HG03097 (cell line): Measurements from ENCODE around the gene DPY30.
A peak's percentile ranks its signal among the peaks of the same experiment; 100 is the strongest.
"Not testable (repeated sequence)": the region's sequence is repeated elsewhere in the genome, so short reads cannot be mapped to it uniquely, and the experiment has no call there.

ENCODE experiments used
- ATAC-seq: cut with Tn5 transposase; IDR thresholded peaks from one replicate; pipeline ENCODE4 v1.9.1; 2021; ENCODE audit not compliant: unreplicated experiment, low FRiP score

Gene DPY30

DNA sequence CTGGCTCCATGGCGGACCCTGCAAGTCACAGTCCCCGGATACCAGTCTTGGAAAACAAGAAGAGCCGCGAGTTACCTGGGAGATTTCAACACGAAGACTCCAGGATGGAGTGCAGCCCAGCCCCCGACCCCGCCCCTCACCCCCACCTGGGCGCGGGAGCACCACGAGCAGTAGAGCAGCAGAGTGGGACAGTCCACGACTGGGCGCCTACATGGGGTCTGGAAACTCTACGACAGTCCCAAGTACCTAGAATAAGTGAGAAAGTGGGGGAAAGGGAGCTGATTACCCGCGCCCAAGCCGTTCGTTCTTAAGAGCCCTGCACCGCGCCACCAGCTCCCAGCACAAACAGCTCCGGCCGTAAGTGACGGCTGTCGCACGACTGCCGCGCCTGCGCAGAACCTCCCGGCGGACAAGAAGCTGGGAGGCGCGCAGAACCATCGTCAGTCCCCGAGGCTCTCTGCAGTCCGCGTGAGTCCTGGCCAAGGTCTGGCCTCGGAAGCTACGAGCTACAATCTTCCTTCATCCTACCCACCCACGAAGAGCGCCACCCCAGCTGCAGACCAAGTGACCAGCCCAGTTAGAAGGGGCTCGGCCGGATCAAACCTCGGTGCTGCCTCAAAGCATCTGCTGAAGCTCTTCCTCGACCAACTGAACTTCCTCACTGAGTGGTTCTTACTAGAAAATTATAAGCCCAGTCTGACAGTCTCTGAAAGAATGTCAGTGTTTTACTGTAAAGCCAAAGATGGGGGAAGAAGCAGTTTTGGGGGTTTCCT, at the start of gene DPY30:
TSS of gene DPY30 (minus strand) at position 359 of the 773 bp plus-strand sequence. CDS start at position 10, 349 bp downstream.
- peak; percentile 88 for ATAC-seq

DNA sequence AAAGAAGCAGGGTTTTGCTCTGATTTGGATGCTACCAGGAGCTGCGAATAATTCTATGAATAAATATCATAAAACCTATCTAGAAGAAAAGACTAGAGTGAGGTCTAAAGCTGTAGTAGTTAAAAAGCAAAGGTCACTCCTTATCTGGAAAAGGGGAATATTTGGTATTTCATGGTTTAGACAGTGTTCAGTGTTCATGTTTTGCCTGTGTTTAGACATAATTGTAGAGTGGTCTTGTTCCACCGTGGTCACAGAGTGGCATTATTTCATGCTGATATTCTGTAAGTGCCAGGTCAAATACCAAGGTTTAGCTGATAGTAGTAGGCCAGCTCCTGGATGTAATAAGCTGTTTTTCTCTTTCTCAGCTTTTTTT, 34.5 kb upstream of the DPY30 start:
- ATAC-seq: no peak

DNA sequence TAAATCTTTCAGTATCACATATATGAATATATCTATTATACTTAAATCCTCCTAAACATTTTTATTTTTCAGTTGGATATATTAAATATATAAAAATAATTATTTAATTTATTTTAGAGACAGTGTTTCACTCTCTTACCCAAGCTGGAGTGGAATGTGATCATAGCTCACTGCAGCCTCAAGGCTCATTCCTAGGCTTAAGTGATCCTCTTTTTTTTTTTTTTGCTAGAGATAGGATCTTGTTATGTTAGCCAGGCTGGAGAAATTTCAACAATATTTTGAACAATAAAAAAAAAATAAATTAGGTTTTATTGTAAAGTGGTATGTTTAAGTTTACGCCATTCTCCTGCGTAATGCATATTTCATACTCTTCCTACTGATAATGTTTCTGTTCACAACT, 27.9 kb upstream of the DPY30 start:
- ATAC-seq: no peak

DNA sequence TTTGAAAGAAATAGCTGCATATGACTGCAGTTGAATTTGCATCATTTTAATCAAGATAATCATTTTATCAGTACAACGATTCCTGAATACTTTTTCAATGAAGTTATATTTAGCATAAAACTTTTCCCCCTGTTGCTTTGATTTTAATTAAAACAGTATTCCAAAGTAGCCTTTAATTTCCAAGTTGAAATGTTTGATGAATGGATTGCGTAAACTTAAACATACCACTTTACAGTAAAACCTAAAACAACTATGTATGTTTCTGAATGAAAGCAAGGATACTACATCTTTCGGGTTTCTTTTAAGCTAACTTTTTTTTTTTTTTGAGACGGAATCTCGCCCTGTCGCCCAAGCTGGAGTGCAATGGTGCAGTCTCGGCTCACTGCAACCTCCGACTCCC, 25.1 kb upstream of the DPY30 start:
- no peak for ATAC-seq

DNA sequence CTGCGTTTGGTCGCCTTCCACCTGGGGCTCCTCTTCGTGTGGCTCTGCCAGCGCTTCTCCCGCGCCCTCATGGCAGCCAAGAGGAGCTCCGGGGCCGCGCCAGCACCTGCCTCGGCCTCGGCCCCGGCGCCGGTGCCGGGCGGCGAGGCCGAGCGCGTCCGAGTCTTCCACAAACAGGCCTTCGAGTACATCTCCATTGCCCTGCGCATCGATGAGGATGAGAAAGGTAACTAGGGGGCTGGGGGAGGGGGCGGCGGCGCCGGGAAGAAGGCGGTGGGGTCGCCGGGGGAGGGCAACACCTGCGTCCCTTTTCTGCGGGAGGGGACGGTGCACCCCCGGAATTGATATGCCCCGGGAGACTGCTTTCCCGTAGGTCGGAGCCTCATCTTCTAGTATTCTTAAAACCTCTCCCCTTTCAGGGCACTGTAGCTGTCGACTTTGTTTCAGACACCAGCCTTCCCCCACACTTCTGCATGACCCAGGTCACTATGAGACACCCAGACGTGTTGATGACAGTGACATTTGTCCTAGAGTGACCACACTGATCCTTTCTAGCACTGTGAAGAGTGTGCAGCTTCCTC, 24.5 kb upstream of the DPY30 start:
- no peak for ATAC-seq

DNA sequence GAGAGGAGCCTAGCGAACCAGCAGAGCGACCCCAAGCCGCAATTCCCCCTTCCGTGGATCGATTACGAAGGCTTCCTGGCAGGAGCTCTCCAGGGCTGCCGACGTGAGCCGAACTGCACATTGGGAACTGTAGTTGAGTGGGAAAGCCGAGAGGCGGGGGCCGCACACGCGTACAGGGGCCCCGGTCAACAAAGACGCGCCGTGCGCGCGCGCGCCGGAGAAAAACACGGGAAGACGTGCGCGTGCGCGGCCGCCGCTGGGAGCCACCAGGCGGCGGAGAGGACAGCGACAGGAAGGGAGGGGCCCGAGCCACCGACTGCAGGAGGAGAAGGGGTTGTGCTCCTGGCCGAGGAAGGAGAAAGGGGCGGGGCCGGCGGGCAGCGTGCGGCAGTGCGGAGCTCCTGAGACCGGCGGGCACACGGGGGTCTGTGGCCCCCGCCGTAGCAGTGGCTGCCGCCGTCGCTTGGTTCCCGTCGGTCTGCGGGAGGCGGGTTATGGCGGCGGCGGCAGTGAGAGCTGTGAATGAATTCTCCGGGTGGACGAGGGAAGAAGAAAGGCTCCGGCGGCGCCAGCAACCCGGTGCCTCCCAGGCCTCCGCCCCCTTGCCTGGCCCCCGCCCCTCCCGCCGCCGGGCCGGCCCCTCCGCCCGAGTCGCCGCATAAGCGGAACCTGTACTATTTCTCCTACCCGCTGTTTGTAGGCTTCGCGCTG, 23.9 kb upstream of the DPY30 start, which contains the start of gene SPAST:
TSS of gene SPAST (plus strand) at position 247 of the 711 bp plus-strand sequence. CDS start at position 523, 276 bp downstream.
- peak; percentile 97 for ATAC-seq

DNA sequence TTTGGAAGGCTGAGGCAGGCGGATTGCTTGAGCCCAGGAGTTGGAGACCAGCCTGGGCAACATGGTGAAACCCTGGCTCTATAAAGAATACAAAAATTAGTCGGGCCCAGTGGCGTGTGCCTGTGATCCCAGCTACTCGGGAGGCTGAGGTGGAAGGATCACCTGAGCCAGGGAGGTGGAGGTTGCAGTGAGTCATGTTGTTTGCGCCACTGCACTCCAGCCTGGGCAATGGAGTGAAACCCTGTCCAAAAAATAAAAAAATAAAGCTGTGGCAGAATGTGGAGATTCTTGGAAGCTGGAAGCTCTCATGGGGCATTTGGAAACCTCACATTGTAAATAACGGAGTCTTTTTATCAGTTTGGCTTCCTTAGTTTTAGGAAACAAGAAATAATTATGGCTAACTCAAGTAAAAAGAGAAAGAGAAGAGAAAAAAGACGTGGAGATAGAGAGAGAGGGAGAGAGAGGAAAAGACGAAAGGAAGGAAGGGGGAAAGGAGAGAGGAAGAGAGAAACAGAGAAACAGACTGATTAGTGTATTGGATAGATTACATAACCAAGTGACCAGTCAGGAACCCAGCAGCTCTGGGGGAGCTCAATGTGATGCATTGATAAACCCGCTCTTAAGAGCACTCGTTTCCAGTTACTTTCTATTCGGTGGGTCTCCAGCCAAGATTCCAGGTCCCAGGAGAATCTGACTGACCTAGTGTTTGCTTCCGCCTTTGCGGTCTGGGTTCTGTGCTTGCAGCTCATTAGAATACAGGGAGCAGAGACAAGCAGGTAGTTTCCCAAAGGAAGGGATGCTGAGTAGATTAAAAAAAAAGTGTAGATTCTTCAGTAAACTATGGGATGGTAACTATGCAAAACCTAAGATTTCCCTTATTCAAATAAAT, 22.6 kb upstream of the DPY30 start:
- no peak for ATAC-seq

DNA sequence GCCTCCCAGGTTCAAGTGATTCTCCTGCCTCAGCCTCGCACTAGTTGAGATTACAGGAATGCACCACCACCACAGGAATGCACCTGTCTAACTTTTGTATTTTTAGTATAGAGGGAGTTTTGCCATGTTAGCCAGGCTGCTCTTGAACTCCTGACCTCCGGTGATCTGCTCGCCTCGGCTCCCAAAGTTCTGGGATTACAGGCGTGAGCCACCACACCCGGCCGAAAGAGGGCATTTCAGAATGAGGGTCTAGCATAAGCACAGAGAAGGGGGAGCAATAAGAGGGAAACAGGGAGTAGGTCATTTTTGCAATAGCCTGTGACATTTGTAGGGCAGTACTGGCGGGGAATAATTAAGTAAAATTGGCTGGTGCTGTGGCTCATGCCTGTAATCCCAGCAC, 21.8 kb upstream of the DPY30 start:
- no peak for ATAC-seq

DNA sequence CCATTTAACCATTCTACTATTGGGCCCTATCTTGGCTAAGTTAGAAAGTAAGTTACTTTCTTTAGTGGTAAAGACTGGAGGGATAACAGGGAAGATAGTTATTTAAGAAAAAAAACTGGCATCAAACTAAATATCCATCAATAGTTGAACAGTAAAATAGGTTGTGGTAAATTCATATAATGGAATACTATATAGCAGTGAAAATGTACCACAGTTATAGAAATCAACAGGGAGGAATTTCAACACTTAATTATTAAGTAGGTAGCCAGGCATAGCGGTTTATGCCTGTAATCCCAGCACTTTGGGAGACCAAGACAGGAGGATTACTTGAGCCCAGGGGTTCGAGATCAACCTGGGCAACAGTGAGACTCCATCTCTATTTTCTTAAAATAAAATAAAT, 20.7 kb upstream of the DPY30 start:
- no peak for ATAC-seq

DNA sequence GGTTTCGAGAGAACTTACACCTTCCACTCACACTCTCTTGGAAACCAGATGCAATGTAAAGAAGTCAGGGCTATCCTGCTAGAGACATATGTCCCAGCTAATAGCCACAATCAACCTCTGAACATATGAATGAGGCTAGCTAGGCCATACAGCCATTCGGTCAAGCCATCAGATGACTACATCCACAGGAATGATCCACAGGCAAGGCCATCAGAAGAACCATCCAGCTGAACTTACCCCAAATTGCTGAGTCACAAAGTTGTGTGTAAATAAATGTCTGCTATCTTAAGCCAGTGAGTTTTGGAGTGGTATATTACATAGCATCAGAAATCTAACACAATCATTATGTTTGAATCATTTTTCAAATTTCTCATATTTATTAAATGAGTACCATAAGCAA, 18.5 kb upstream of the DPY30 start:
- ATAC-seq: no peak

DNA sequence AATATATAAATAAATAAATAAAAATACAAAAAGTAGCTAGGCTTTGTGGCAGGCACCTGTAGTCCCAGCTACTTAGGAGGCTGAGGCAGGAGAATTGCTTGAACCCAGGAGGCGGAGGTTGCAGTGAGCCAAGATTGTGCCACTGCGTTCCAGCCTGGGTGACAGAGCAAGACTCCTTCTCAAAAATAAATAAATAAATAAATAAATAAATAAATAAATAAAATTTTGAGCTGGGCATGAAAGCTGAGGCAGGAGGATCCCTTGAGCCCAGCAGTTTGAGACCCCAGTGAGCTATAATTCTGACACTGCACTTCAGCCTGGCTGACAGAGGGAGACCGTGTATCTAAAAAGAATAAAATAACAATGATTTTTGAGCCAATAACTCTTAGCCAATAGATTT, 15.0 kb upstream of the DPY30 start:
- ATAC-seq: not testable (repeated sequence)

DNA sequence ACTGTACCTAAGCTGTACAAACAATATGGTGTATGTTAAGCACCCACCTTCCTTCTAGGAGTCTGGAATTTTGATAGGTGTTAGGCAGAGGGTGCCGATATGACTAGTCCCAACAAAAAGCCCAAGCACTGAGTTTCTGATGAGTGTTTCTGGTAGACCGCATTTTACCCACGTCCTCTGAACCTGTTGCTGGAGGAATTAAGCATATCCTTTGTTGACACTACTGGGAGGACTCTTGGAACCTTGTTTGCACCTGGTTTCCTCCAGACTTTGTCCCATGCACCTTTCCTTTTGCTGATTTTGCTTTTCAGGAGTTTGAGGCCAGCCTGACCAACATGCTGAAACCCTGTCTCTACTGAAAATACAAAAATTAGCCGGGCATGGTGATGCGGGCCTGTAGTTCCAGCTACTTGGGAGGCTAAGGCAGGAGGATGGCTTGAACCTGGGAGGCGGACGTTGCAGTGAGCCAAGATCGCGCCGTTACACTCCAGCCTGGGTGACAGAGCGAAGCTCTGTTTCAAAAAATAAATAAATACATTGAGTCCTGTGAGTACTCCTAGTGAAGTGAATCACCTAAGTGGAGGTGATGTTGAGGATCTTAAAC, 12.3 kb upstream of the DPY30 start:
- ATAC-seq: no peak

DNA sequence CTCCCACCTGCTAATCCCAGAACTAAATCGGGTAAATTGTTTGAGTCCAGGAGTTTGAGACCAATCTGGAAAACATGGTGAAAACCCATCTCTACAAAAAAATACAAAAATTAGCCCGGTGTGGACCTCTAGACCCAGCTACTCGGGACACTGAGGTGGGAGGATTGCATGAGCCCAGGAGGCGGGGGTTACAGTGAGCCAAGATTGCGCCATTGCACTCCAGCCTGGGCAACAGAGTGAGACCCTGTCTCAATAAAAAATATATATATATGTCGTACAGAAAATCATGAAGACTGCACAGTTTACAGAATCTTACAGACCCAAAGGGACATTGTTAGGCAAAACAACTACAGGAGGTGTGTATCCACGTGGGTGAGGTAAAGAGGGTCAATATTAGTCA, 4.0 kb upstream of the DPY30 start:
- ATAC-seq: no peak

DNA sequence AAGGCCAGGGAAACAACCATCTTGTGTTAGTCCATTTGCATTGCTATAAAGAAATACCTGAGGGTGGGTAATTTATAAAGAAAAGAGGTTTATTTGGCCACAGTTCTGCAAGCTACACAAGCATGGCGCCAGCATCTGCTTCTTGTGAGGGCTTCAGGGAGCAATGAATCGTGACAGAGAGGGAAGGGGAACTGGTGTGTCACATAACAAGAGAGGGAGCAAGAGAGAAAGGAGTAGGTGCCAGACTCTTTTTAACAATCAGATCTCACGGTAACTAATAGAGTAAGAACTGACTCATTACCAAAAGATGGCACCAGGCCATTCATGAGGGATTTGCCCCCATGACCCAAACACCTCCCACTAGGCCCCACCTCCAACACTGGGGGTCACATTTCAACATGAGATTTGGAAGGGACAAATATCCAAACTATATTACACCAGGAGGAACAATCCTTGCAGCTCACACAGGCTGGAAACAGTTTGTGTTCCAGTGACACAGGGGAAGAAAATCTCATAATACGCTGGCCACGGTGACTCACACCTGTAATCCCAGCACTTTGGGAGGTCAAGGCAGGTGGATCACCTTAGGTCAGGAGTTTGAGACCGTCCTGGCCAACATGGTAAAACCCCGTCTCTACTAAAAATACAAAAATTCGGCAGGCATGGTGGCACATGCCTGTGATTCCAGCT, 5.3 kb downstream of the DPY30 start:
- ATAC-seq: not testable (repeated sequence)

DNA sequence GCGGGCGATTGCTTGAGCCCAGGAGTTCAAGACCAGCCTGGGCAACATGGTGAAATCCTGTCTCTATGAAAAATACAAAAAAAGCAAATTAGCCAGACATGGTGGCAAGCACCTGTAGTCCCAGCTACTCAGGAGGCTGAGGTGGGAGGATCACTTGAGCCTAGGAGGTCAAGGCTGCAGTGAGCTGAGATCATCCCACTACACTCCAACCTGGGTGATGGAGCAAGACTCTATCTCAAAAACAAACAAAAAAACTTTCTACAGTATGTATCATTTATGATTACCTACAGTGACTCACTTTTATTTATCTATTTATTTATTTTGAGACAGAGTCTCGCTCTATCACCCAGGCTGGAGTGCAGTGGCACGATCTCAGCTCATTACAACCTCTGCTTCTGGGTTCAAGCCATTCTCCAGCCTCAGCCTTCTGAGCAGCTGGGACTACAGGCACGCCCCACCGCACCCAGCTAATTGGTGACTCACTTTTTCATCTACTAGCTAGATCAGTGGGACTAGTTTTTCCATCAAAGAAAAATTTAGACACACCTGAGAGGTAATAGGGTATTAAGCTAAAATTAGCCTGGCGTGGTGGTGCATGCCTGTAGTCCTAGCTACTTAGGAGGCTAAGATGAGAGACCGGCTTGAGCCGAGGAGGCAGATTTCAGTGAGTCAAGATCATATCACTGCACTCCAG, 20.7 kb downstream of the DPY30 start:
- ATAC-seq: not testable (repeated sequence)

DNA sequence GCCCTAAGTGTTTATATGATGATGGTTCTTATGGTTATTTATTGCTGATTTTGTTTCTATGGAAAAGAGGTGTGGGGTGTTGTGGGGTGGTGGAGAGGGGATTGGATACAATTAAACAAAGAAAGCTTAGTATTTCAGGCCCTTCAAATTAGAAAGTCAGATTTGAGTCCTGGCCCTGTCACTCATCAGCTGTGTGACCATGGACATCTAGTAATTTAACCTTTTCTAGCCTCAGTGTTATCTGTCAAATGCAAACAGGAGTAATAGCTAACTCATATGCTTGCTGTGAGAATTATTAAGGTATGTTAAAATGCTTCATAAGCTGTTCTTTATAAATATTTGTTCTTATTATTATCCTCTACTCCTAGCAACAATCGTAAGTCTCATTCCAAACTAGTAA, 26.7 kb downstream of the DPY30 start:
- no peak for ATAC-seq

DNA sequence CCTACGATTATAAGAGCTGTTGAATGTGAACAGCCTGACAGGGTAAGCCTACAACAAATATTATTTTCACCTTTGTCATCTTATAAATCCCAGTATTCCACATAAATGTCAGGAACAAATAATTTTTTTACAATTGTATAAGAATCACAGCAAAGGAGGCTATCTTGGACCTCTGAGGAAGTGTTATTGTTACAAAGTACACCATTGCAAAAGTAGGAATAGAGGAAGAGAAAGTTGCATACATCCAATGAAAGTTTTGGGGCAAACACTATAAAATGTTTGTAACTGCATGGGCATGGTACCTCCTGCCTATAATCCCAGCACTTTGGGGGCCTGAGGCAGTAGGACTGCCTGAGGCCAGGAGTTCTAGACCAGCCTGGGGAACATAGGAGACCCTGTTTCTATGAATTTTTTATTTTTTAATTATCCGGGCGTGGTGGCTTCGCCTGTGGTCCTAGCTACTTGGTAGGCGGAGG, 28.1 kb downstream of the DPY30 start:
- no peak for ATAC-seq

DNA sequence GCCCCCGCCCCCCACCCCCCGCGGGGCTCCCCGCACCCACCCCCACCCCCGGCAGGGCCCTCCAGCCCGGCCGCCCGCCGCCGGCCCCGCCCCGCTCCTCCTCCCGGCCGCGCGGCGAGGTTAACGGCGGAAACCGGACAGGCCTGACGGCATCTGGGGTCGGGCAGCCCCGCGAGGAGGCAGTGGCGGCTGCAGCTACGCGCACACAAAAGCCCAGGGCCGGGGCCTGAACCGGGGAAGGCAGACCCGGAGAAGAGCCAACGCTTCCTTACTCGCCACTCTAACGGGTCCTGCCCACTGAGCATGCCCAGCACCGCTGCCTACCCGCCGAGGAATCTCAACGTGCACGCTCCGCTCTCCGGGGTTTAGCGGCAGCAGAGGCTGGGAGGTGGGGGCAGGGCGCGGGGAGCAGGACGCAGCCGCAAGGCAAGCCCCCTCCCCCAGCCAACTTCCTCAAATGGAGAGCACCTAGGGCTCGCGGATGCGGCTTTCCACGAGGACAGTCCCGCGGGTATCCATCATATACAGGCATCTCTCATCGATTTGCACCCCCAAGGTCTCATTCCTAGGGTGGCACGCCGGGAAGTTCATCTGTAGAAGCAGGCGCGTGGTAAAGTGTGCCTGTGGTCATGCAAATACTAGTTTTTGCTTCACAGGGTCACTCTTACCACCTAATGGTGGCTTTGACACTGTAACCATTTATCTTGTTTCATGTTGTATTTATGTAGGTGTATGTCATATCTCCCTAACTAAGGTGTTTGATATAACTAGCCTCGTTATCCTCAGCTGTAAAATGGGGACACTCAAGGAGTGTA, 28.7 kb downstream of the DPY30 start, which contains the start of gene MEMO1:
TSS of gene MEMO1 (minus strand) at position 339 of the 815 bp plus-strand sequence. CDS start 761 bp downstream, outside the sequence.
- ATAC-seq: peak; percentile 65
